ENCODE measurements around the gene TENM4.

The TENM4 gene

GRCh38 chr11:79383874-79384273, 57.0 kb downstream of the TENM4 start (continued):
- TF ChIP-seq ZNF335 (tag by site-specific recombination; conservative IDR thresholded peaks at IDR 0.05) = no peak
- TF ChIP-seq, protein P1, sequence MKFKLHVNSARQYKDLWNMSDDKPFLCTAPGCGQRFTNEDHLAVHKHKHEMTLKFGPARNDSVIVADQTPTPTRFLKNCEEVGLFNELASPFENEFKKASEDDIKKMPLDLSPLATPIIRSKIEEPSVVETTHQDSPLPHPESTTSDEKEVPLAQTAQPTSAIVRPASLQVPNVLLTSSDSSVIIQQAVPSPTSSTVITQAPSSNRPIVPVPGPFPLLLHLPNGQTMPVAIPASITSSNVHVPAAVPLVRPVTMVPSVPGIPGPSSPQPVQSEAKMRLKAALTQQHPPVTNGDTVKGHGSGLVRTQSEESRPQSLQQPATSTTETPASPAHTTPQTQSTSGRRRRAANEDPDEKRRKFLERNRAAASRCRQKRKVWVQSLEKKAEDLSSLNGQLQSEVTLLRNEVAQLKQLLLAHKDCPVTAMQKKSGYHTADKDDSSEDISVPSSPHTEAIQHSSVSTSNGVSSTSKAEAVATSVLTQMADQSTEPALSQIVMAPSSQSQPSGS (tag by site-specific recombination; IDR thresholded peaks at IDR 0.05; ENCODE audit: low read depth) = no peak

DNA sequence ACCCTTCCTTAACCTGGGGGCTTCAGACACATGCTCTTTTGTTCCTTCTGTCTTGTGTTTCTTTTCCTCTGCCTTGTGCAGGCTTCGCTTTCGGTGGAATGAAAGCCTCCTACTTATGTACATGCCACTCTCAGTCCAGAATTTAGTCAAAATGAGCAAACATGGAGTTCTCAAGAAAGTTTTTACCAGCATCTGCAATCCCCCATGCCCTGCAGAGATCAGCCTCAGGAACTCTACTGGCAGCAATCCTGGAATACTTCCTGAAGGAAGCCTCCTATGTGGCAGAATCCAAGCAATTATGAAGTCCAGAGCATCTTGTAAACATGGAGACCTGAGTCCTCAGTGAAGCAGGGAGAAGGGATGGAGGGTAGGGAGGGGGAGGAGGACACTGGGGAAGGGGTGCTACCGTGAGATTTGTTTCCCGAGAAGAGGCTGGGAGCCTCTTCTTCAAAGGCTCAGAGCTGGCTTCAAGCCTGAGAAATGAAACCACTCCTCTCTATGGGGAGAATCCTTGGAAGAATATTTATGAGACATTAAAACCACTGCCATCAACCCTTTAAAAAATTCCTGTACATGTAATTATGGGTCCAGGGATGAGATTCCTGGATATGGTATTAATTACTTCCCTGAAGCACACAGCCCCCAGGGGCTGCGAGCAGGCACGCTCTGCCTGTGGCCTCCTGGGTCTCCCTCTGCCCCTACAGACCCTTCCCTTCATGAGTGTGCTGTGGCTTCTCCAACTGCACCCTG, 58.4 kb downstream of the TENM4 start:
- CTCF ChIA-PET = interaction anchor here (0.8 kb wide), 1 partner anchor 22 kb away, joined by 3 read pairs; no protein-coding TSS in a partner anchor
- H3K36me3 ChIP-seq (ENCODE audit: control insufficient read depth in 2 of 2, insufficient read depth in 1 of 2, low read length in 2 of 2) = no peaks in the 10 kb centered on the region
- H3K9me3 ChIP-seq (ENCODE audit: control insufficient read depth, insufficient read depth, low read depth, low read length) = no peaks in the 10 kb centered on the region
- TF ChIP-seq ZNF366 (tag by site-specific recombination; conservative IDR thresholded peaks at IDR 0.05) = no peak
- no peak for TF ChIP-seq ZNF600 (tag by site-specific recombination; IDR thresholded peaks at IDR 0.05)
- TF ChIP-seq PRDM1 (tag by site-specific recombination; IDR thresholded peaks at IDR 0.05) = no peak
- no peak overlapping the region for H3K4me3 ChIP-seq (ENCODE audit: low read depth, low read length)
- POLR2A ChIA-PET = no interaction called here
- H3K4me1 ChIP-seq (ENCODE audit: control insufficient read depth, insufficient read depth, low read length) = no peaks in the 10 kb centered on the region
- H3K27ac ChIP-seq (ENCODE audit: extremely low read depth, low read depth, low read length) = no peak overlapping the region

- Histone ChIP-seq H3K4me1 (ENCODE audit: control insufficient read depth, insufficient read depth, low read length) (no peaks in the 10 kb centered on the region), H3K4me3 (ENCODE audit: low read depth, low read length) (no peak overlapping the region), H3K36me3 (ENCODE audit: control insufficient read depth in 2 of 2, insufficient read depth in 1 of 2, low read length in 2 of 2) (no peaks in the 10 kb centered on the region), H3K9me3 (ENCODE audit: control insufficient read depth, insufficient read depth, low read depth, low read length) (no peaks in the 10 kb centered on the region), H3K27ac (ENCODE audit: extremely low read depth, low read depth, low read length) (no peak overlapping the region)
- CTCF ChIA-PET = interaction anchor here (0.7 kb wide), 1 partner anchor 16 kb away, joined by 4 read pairs; no protein-coding TSS in a partner anchor
- POLR2A ChIA-PET = no interaction called here
- TF ChIP-seq ZNF223 (tag by site-specific recombination; IDR thresholded peaks at IDR 0.05) = no peak
- TF ChIP-seq OVOL3 (tag by site-specific recombination; IDR thresholded peaks at IDR 0.05) = no peak
- TF ChIP-seq ZNF707 (tag by site-specific recombination; IDR thresholded peaks at IDR 0.05) = no peak
- no peak for TF ChIP-seq ZNF785 (tag by site-specific recombination; IDR thresholded peaks at IDR 0.05)
- TF ChIP-seq ZBTB20 (tag by site-specific recombination; IDR thresholded peaks at IDR 0.05) = no peak
- no peak for TF ChIP-seq BCL11B (tag by site-specific recombination; IDR thresholded peaks at IDR 0.05; ENCODE audit: low read depth)
- no peak for TF ChIP-seq YY1 (tag by site-specific recombination; IDR thresholded peaks at IDR 0.05)
- no peak for TF ChIP-seq ZNF19 (tag by site-specific recombination; IDR thresholded peaks at IDR 0.05; ENCODE audit: low read depth)
- TF ChIP-seq ZNF2 (tag by site-specific recombination; IDR thresholded peaks at IDR 0.05) = no peak
- no peak for TF ChIP-seq ZNF658 (tag by site-specific recombination; IDR thresholded peaks at IDR 0.05)
Observed at GRCh38 chr11:79381036-79381435, 59.8 kb downstream of the TENM4 start.

GRCh38 chr11:79377406-79377805, 63.4 kb downstream of the TENM4 start:
- H3K36me3 ChIP-seq (ENCODE audit: control insufficient read depth in 2 of 2, insufficient read depth in 1 of 2, low read length in 2 of 2) = no peaks in the 10 kb centered on the region
- no peak overlapping the region for H3K4me3 ChIP-seq (ENCODE audit: low read depth, low read length)
- no peaks in the 10 kb centered on the region for H3K4me1 ChIP-seq (ENCODE audit: control insufficient read depth, insufficient read depth, low read length)
- H3K27ac ChIP-seq (ENCODE audit: extremely low read depth, low read depth, low read length) = no peak overlapping the region
- no peaks in the 10 kb centered on the region for H3K9me3 ChIP-seq (ENCODE audit: control insufficient read depth, insufficient read depth, low read depth, low read length)
- ChIA-PET POLR2A (no interaction called here), CTCF (no interaction called here)
- TF ChIP-seq MYNN (tag by site-specific recombination; IDR thresholded peaks at IDR 0.05; ENCODE audit: borderline replicate concordance) (no peak), ZNF837 (tag by site-specific recombination; IDR thresholded peaks at IDR 0.05) (no peak), ZNF560 (tag by site-specific recombination; IDR thresholded peaks at IDR 0.05; ENCODE audit: borderline replicate concordance) (no peak), FEZF1 (tag by site-specific recombination; IDR thresholded peaks at IDR 0.05) (no peak), SALL2 (tag by site-specific recombination; IDR thresholded peaks at IDR 0.05; ENCODE audit: borderline replicate concordance) (no peak), GLI2 (tag by site-specific recombination; IDR thresholded peaks at IDR 0.05; ENCODE audit: borderline replicate concordance, low read depth) (no peak), ZNF169 (tag by site-specific recombination; IDR thresholded peaks at IDR 0.05) (no peak), ZBTB20 (tag by site-specific recombination; IDR thresholded peaks at IDR 0.05) (no peak), ZNF645 (tag by site-specific recombination; IDR thresholded peaks at IDR 0.05) (no peak), TRIM28 (IDR thresholded peaks at IDR 0.05; ENCODE audit: borderline replicate concordance, low read length) (no peak), KLF16 (tag by site-specific recombination; IDR thresholded peaks at IDR 0.05) (no peak)
- TF ChIP-seq, protein P2, sequence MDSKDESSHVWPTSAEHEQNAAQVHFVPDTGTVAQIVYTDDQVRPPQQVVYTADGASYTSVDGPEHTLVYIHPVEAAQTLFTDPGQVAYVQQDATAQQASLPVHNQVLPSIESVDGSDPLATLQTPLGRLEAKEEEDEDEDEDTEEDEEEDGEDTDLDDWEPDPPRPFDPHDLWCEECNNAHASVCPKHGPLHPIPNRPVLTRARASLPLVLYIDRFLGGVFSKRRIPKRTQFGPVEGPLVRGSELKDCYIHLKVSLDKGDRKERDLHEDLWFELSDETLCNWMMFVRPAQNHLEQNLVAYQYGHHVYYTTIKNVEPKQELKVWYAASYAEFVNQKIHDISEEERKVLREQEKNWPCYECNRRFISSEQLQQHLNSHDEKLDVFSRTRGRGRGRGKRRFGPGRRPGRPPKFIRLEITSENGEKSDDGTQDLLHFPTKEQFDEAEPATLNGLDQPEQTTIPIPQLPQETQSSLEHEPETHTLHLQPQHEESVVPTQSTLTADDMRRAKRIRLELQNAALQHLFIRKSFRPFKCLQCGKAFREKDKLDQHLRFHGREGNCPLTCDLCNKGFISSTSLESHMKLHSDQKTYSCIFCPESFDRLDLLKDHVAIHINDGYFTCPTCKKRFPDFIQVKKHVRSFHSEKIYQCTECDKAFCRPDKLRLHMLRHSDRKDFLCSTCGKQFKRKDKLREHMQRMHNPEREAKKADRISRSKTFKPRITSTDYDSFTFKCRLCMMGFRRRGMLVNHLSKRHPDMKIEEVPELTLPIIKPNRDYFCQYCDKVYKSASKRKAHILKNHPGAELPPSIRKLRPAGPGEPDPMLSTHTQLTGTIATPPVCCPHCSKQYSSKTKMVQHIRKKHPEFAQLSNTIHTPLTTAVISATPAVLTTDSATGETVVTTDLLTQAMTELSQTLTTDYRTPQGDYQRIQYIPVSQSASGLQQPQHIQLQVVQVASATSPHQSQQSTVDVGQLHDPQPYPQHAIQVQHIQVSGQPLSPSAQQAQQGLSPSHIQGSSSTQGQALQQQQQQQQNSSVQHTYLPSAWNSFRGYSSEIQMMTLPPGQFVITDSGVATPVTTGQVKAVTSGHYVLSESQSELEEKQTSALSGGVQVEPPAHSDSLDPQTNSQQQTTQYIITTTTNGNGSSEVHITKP (tag by site-specific recombination; IDR thresholded peaks at IDR 0.05) = no peak
